A673 (cell line): Measurements from ENCODE around the gene LMO1. TPM values are rescaled to one million over a fixed set of nuclear protein-coding genes. Genes with fewer than 3 reads are reported as not detected.
A peak's percentile ranks its signal among the peaks of the same experiment; 100 is the strongest.

Experiments used
- BruUV-seq: library from RNA; stranded (reverse); fragments of 400-500 nt; replicated peaks from 2 replicates; lab custom pipeline; 2021; lab: Mats Ljungman, UMichigan
- CTCF ChIA-PET: fragments of 300-600 bp; sonication (Branson Sonifier 250); formaldehyde crosslinking; loops from one replicate; lab custom pipeline; 2022; ENCODE audit warnings: antibody characterized with exemption; lab: Charles Lee
- POLR2A ChIA-PET: fragments of 300-600 bp; sonication (Branson Sonifier 250); formaldehyde crosslinking; loops from one replicate; lab custom pipeline; 2022; ENCODE audit warnings: antibody characterized with exemption; ENCODE audit not compliant: low non-redundant PET; lab: Charles Lee
- DNase-seq: peaks from one replicate; pipeline ENCODE4 v3.0.0-alpha.2; 2015; ENCODE audit warnings: low spot score
- H3K27ac ChIP-seq: fragments of 200-600 bp; sonication (generic); 2 replicates; pipeline ENCODE4 v1.5.1; 2016; ENCODE audit warnings: mixed run types, low read depth, mild to moderate bottlenecking, mixed read lengths, antibody characterized with exemption, low read length; ENCODE audit not compliant: poor library complexity, severe bottlenecking
- H3K27me3 ChIP-seq: fragments of 200-600 bp; sonication (generic); replicated peaks from 2 replicates; pipeline ENCODE4 v1.6.1; 2017; ENCODE audit warnings: mixed run types, low read depth, mild to moderate bottlenecking, mixed read lengths, antibody characterized with exemption, low read length; ENCODE audit not compliant: insufficient read depth, poor library complexity
- H3K36me3 ChIP-seq: fragments of 200-600 bp; sonication (generic); 2 replicates; pipeline ENCODE4 v1.6.1; 2016; ENCODE audit warnings: mixed run types, mild to moderate bottlenecking, mixed read lengths, antibody characterized with exemption, low read length; ENCODE audit not compliant: insufficient read depth, poor library complexity, severe bottlenecking
- H3K4me1 ChIP-seq: fragments of 200-600 bp; sonication (generic); 2 replicates; pipeline ENCODE4 v1.6.1; 2017; ENCODE audit warnings: mixed run types, mild to moderate bottlenecking, mixed read lengths, antibody characterized with exemption, low read length; ENCODE audit not compliant: insufficient read depth, poor library complexity, severe bottlenecking
- H3K4me3 ChIP-seq: fragments of 200-600 bp; sonication (generic); 2 replicates; pipeline ENCODE4 v1.5.1; 2016; ENCODE audit warnings: low read depth, mixed run types, mild to moderate bottlenecking, mixed read lengths, low read length; ENCODE audit not compliant: poor library complexity, severe bottlenecking
- H3K9me3 ChIP-seq: fragments of 200-600 bp; sonication (generic); 2 replicates; pipeline ENCODE4 v1.6.1; 2016; ENCODE audit warnings: mixed run types, low read depth, mild to moderate bottlenecking, mixed read lengths, antibody characterized with exemption, low read length; ENCODE audit not compliant: poor library complexity, severe bottlenecking
- CTCF ChIP-seq: fragments of 300-800, 200-600 bp; sonication (generic); conservative IDR thresholded peaks from 2 replicates; pipeline ENCODE4 v1.5.1; 2017; ENCODE audit warnings: low read depth, mild to moderate bottlenecking, antibody characterized with exemption, low read length, moderate library complexity, mixed read lengths
- EZH2 ChIP-seq: fragments of 200-600 bp; sonication (generic); IDR thresholded peaks from 2 replicates; pipeline ENCODE4 v1.6.1; 2017; ENCODE audit warnings: borderline replicate concordance, low read depth, mild to moderate bottlenecking, mixed read lengths, antibody characterized with exemption, low read length; ENCODE audit not compliant: poor library complexity, severe bottlenecking
- intact Hi-C: fragments of 100-400 bp; cut with micrococcal nuclease; formaldehyde crosslinking; loops from one replicate; pipeline ENCODE4 v1.10.0; 2022; ENCODE audit not compliant: unreplicated experiment
- total RNA-seq: library from RNA; stranded (reverse); gene quantifications from 2 replicates; pipeline ENCODE4 v1.2.3, GENCODE V29; 2021

The LMO1 gene
- total RNA-seq, 1 experiment from 2014 or later = not detected

- POLR2A ChIA-PET = no interaction called here
- TF ChIP-seq EZH2 (no peak), CTCF (no peak)
- no peaks in the 10 kb centered on the region for H3K4me1 ChIP-seq
- peaks cover 75% of the 10 kb centered on the region for H3K27me3 ChIP-seq
- intact Hi-C loops = no loop called here
- H3K9me3 ChIP-seq = no peaks in the 10 kb centered on the region
- no TSS peak for BruUV-seq
- H3K4me3 ChIP-seq = no peak overlapping the region
- H3K27ac ChIP-seq = no peak overlapping the region
- CTCF ChIA-PET = no interaction called here
- no peak for DNase-seq
- no peaks in the 10 kb centered on the region for H3K36me3 ChIP-seq
Measured at GRCh38 chr11:8248786-8249185, 14.9 kb downstream of the LMO1 start.

GRCh38 chr11:8247312-8247711, 16.4 kb downstream of the LMO1 start:
- Histone ChIP-seq H3K4me1 (no peaks in the 10 kb centered on the region), H3K36me3 (no peaks in the 10 kb centered on the region), H3K27ac (no peak overlapping the region), H3K9me3 (no peaks in the 10 kb centered on the region), H3K4me3 (no peak overlapping the region), H3K27me3 (peaks cover 84% of the 10 kb centered on the region)
- intact Hi-C loops = no loop called here
- CTCF ChIA-PET = interaction anchor here (0.6 kb wide), 1 partner anchor 320 kb away, joined by 3 read pairs; no protein-coding TSS in a partner anchor
- POLR2A ChIA-PET = no interaction called here
- no peak for DNase-seq
- BruUV-seq = no TSS peak
- TF ChIP-seq EZH2 = no peak
- TF ChIP-seq CTCF = peak; percentile 42

- Histone ChIP-seq H3K4me3 (no peak overlapping the region), H3K9me3 (no peaks in the 10 kb centered on the region), H3K27ac (no peak overlapping the region), H3K4me1 (no peaks in the 10 kb centered on the region), H3K36me3 (no peaks in the 10 kb centered on the region), H3K27me3 (peaks cover 60% of the 10 kb centered on the region)
- no peak for DNase-seq
- intact Hi-C loops = no loop called here
- TF ChIP-seq CTCF (no peak), EZH2 (no peak)
- ChIA-PET CTCF (no interaction called here), POLR2A (no interaction called here)
- no TSS peak for BruUV-seq
Measured at GRCh38 chr11:8243458-8243857, 20.2 kb downstream of the LMO1 start.
